GM19035 (cell line): ENCODE results near the gene MYO7A.

Experiments
- ATAC-seq: cut with Tn5 transposase; IDR thresholded peaks from one replicate; pipeline ENCODE4 v1.9.1; 2021; ENCODE audit not compliant: unreplicated experiment

Gene MYO7A

DNA sequence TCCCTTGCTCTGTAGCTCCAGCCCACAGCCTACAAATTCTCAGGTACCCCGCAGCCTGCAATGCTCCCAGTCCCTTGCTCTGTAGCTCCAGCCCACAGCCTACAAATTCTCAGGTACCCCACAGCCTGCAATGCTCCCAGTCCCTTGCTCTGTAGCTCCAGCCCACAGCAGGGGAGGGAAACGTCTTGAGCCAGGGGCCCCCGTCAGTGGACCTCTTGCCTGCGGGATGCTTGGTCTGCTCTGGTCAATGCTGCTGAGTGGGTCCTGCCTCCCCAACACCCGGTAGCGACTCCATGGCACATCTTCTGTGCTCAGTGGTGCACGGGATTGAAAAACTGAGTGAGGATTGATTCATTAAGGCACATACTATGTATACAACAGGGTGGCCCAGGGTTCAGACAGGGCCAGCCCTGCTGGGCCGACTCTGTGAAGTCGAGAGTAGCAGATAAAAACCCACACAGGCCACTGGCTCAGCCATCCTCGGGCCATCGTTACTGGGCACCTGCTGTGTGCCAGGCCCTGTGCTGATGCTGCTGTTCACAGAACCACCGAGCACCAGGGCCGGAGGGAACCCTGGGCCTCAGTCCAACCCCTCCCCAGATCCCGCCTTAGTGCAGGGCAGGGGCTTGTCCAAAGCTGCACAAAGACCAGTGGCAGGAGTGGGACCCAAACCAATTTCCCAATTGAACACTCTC, 69.7 kb downstream of the MYO7A start:
- no peak for ATAC-seq

DNA sequence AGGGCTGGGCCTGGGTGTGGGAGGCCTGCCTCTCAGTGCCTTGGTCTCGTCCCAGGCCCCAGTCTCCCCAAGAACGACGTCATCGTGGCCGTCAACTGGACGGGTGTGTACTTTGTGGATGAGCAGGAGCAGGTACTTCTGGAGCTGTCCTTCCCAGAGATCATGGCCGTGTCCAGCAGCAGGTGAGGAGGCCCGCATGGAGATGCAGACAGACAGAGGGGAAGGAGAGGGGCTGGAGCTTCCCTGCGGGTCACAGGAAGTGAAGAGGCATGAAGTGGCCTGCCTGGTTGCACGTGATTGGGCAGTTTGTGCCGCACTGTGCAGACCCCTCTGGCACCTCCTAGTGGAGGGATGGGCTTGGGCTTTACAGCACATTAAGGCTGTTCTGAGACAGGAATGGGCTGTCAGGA, 70.4 kb downstream of the MYO7A start:
- no peak for ATAC-seq

DNA sequence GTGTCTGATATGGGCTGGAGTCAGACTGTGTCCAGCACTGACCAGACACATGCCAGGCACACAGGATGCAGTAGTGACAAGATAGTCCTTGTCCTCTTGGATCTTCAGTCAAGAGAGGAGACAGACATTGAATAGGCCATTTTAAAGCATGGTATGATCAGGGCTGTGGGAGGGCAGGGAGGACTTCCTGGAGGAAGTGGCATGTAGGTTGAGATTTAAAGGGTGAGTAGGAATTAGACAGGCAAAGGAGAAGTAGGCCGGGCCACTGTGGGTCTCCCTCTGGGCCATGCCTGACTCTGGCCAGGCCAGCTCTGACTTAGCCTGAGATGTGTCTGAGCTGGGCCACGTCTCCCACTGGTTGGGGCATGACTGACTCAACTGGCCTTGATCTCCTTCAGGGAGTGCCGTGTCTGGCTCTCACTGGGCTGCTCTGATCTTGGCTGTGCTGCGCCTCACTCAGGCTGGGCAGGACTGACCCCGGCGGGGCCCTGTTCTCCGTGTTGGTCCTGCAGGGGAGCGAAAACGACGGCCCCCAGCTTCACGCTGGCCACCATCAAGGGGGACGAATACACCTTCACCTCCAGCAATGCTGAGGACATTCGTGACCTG, 71.2 kb downstream of the MYO7A start:
- ATAC-seq, result no peak

DNA sequence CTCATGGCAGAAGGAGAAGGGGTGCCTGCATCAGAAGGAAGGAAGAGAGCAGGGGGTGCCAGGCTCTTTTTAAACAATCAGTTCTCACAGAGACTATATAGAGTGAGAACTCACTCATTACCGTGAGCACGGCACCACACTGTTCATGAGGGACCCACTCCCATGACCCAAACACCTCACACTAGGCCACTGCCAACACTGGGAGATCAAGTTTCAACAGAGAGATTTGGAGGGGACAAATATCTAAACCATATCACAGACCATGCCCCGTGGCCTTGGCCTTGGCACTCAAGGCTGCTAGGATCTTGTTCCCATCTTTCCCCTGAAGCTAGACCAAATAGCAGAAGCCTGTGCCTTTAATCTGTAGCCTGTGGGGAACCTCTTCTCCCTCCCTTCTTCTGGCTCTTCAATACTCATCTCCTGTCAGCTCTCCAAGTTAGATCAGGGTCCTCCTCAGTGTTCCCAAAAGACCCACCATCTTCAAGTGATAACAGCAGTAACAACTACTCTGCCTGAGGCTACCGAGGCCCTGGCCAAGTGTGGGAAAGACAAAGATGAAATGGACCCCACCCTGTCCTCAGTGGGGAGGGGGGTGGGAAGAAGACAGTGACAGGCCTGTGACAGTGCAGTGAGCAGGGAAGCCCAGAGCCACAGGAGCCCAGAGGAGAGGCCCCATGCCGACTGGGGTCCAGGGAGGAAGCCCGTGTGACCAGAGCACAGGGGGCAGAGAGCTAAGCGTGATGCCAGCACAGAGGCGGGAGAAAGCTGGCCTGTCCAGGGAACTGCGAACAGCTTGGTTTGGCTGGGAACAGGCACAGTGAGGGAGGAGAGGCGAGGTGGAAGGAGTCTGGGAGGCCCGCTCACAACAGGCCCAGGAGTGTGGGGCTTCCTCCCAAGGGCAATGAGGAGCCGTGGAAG, 72.6 kb downstream of the MYO7A start:
- no peak for ATAC-seq

DNA sequence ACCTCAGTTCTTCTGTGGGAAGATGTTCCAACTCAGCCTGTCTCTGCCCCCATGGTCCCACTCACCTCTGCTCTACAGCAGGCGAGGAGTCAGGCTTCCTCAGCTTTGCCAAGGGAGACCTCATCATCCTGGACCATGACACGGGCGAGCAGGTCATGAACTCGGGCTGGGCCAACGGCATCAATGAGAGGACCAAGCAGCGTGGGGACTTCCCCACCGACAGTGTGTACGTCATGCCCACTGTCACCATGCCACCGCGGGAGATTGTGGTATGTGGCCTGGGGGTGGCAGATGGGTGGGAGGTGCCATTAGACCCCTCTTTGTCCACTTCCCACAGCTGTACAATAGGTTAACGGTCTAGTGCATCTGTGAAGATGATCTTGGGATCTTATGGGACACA, 73.3 kb downstream of the MYO7A start:
- ATAC-seq, result no peak

DNA sequence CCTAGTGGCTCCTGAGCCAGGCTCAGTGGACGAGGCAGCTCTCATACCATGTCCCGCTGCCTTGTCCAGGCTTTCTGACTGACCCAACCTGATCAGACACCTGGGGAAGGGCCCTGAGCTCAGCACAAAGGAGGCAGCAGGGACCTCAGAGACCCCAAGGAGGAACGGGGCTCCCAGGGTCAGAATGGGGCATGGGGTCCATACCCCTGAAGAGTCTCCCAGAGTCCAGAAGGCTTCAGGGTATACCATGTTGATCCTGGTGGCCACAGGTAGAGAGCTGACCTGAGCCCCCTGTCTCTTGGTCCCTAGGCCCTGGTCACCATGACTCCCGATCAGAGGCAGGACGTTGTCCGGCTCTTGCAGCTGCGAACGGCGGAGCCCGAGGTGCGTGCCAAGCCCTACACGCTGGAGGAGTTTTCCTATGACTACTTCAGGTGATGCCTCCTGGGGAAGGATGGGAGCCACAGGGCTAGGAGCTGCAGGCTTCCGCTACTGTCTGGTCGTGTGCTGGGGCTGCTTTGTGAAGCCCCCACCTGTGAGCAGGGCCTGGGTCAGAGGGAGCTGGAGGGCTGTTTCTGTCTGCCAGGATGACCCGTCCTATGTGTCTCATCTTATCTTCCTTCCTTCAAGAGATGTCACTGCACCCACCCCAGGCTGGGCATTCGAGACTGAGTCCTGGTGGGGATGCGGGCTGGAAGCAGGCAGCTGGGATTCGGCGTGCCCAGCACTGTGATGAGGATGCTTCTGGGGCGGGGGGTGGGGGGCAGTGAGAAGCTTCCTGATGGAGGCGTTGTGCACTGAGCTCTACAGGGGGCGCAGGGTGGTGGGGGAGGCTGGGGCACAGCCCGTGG, 74.2 kb downstream of the MYO7A start:
- ATAC-seq, result no peak

DNA sequence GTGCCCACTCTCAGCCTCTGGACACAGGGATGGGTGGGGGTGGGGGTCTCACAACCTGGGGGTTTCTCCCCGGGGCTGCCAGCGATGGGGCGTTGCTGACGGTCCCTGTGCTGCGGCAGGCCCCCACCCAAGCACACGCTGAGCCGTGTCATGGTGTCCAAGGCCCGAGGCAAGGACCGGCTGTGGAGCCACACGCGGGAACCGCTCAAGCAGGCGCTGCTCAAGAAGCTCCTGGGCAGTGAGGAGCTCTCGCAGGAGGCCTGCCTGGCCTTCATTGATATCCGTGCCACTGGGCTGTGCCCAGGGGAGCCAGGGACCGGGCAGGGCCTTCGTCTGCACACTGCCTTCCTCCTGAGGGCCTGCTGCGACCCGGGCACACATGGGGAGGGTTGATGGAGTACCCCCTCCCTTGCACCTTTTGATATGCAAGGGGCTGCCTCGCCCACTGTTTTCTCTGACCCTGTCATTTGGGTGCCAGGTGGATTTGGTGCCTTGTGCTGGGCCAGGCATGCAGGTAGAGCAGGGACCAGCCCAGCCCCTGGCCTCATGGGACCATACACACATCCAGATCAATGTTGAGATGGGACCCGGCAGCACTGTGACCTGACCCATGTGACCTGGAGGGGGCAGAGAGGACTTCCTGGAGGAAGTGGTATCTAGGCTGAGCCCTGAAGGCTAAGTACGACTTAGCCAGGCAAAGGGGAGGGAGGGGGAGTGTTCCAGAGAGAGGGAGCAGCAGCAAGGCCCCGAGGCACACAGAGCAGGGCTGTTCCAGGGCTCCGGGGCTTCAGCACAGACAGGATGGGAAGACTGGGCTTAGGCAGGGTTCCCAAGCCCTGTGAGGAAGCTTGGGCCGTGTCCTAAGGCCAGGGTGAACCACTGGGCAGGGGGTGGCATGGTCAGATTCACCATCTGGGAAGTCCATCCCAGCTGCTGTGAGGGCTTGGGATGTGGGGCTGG, 75.2 kb downstream of the MYO7A start:
- ATAC-seq, result no peak

DNA sequence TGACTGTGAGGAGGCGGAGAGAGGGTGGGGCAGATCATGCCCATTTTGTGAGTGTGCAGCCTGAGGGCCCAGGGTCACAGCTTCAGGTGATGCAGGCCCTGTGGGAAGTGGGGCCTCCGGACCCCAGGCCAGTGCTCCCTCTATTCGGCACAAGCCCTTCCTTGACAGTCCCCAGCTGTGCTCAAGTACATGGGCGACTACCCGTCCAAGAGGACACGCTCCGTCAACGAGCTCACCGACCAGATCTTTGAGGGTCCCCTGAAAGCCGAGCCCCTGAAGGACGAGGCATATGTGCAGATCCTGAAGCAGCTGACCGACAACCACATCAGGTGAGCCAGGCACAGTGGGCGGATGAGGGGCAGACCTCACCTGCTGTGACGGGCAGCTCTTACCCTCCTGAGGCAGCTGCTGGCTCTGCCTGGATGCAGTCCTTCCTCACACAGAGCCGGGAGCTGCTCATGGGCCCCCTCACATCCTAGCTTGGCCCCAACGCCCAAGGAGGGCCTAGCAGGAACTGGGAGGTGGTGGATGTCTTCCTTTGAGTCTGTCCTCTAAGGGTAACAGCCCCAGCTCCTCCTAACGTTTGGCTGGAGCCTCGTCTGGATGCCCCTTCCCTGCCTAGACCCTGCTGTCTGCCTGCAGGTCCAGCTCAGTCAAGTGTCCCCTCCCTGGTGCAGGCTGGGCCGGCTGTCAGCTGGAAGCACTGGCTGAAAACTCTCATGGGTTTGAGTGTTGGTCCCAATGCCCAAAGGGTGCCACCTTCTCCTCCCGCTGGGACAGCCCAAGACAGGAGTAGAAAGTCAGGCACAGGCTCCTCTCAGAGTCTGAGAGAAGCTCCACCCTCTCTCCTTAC, 76.1 kb downstream of the MYO7A start:
- ATAC-seq, result no peak

DNA sequence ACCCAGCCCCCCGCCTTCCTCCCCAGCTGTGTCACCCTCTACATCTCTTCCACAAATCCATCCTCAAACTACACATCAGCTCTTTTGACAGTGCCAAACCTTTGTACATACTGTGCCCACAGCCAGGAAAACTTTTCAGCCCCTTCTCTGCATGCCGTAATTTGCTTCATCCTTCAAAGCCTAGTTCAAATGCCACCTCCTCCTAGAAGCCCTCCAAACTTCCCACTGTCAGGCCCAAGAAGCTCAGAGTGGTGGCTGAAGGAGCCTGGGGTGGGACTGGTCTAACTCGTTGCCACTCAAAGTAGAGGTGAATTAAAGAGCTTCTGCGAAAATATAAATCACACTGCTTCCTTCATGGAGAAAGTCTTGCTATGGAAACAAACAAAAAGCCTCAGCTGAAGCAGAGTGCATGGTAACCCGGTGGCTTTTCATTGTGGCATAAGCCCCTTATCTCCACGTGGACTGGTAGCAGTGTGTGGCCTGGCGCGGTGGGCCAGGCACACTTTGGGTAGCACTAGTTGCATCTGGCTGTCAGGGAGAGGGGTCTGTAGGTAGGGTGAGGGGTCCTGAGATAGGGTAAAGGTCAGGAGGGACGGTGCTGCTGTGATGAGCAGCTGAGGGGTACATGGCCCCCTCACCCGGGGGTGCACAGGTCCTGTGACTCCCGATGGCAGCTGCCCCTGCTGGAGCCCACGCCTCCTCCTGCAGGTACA, 76.9 kb downstream of the MYO7A start:
- ATAC-seq, result no peak

DNA sequence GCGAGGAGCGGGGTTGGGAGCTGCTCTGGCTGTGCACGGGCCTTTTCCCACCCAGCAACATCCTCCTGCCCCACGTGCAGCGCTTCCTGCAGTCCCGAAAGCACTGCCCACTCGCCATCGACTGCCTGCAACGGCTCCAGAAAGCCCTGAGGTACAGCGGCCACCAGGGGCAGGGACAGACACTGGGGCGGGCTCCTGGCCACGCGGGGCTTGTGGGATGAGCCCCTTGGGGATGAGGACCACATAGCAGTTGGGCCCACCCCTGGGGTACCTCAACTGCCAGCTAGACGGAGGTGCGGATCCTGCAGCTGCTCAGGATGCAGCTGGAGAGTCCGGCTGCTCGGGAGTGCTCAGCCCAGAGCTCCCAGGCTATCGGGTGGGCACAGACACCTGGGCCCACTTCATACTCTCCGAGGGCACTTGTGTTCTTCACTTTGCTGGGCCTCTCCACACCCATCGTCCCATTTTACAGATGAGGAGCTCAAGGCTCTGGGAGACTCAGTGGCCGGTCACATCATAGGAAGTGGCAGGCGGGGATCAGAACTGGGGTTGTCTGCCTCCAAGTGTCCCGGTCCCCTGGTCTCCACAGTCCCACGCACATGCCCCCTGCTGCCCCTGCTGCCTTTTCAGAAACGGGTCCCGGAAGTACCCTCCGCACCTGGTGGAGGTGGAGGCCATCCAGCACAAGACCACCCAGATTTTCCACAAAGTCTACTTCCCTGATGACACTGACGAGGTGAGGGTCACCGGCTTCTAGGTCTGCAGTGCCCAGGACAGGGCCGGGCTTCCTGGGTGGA, 77.6 kb downstream of the MYO7A start:
- ATAC-seq, result no peak

DNA sequence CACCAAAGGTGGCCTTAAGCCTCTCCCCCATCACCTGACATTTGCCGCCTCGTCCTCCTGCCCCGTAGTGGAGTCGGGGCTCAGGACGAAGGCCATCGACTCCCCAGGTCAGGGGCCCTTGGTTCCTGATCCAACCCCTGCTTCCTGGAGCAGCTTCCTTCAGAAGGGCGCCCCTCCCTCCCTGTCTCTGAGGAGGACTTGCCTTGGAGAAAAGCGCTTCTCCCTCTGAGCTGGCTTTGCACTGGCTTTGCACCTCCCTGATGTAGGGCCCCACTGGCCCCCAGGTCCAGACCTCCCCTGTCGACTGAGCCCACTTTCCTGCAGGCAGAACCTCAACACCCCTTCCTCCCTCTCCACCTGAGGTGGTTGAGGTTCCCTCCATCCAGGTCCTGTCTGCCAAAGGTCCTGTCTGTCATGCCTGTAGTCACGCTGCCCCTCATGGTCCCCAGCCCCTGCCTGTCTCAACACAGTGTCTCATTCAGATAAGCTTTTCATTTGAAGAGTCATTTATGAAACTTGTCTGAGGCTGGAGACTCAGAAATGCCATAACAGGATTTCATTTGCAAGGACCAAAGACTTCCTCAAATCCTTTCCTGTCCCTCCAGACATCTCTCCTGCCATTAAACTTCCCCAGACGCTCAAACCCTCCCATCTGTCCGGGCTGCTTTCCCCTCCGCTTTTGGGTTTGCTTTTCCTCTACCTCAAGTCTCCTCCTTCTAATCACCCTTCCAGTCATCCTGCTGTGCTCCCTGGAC, 78.4 kb downstream of the MYO7A start:
- ATAC-seq, result no peak

DNA sequence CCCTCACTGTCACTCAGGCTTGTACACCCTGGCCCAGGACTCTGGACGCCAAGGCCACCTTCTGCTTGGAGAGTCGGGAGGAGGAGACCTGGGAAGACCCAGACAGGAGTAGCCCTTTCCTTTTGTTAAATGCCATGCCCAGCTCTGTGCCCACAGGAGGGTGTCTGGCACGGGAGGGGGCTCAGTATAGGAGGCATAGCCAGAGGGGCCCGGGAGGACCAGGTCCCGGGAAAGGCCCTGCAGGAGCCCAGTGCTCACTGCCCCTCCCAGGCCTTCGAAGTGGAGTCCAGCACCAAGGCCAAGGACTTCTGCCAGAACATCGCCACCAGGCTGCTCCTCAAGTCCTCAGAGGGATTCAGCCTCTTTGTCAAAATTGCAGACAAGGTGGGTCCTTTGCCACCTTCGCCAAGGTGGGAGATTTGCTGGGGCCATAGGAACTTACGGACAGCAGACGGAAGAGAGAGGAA, 79.0 kb downstream of the MYO7A start:
- no peak for ATAC-seq

DNA sequence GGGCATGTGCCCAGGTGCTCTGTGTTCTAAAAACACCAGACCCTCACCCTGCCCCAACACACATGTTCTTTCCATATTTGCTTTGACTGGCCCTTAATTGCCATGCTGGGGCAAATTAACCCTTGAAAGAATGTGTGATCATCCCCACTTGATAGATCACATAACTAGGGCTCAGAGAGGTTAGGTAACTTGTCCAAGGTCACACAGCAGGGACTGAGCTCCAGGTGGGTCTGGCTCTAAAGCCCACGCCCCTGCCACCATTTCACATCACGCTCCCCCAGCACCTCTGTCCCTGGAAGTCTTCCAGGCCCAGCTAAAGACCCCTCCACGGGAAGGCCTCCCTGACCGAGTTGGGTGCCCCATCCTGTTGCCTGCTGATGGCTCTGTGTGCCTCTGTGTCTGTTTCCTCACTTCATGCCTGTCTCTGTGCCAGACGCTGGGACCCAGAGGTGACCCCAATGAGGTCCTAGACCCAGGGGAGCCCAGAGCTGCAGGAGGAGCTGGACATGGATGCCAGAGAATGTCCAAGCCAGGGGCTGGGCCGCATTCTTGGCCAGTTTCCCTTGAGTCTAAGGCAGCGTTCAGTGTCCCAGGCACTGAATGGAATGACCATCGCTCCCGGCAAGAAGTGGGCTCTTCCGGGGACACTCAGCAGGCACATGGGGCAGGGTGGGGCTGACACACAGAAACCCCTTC, 79.7 kb downstream of the MYO7A start:
- no peak for ATAC-seq

DNA sequence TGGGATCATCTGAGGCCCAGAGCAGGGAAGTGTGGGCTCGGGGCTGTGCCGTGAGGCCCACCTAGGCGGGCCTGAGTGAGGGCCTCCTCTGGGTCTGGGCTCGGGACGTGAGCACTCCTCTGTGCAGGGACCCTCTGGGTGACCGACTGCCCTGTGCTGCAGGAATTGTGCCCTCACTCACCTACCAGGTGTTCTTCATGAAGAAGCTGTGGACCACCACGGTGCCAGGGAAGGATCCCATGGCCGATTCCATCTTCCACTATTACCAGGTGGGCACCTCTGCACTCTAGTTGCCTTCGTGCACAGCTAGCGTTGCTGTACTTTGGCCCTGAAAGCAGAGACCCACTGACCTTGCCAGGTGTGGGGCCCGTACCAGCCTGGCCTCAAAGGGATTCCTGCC, 80.5 kb downstream of the MYO7A start:
- no peak for ATAC-seq

DNA sequence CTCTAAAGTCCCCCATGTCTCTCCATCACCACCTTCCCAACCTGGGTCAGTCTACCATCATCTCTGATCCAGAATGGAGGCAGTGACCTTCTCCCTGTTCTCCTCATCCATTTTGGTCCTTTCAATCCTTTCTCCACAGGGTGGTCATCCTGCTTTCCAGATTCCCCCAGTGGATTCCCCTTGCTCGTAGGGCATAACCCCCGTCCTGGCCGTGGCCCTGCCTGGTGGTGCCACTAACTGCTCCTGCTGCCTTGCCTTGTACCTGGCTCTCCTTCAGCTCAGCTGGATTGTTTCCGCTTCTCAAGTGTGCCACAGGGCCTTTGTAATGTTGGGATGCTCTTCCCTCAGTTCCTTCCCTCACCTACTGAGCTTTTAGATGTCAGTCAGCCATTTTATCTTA, 81.6 kb downstream of the MYO7A start:
- ATAC-seq, result no peak

DNA sequence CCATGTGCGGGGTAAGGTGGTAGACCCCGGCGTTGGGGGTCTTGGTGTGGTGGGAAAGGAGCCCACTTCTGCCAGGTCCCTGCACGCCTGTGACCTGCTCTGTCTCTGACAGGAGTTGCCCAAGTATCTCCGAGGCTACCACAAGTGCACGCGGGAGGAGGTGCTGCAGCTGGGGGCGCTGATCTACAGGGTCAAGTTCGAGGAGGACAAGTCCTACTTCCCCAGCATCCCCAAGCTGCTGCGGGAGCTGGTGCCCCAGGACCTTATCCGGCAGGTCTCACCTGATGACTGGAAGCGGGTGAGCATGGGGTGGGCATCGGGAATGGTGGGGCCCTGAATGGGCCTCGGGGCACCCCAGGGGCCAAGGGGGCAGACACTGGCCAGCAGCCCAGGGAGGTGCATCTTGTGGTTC, 83.0 kb downstream of the MYO7A start:
- ATAC-seq, result no peak
